Heart right ventricle (tissue), 16 donors: ENCODE measurements around the gene CD3E. TPM values are rescaled to one million over a fixed set of nuclear protein-coding genes. Genes with fewer than 3 reads are reported as not detected.

Experiments
- ATAC-seq, 8 donors: fragments of 200-7000 bp; cut with Tn5 transposase; one replicate each; pipeline ENCODE4 v1.9.1; 2020; ENCODE audit warnings: mild to moderate bottlenecking in 8 of 8, moderate library complexity in 8 of 8, moderate number of reproducible peaks in 1 of 8
- DNase-seq, 2 donors: peaks; one replicate each; pipeline ENCODE4 v3.0.0-alpha.2; 2020
- H3K27ac ChIP-seq, 10 donors: fragments of 200-600 bp; sonication (generic) in 2 of 10; one replicate each; pipeline versions ENCODE4 v1.5.0 to v1.8.0; 2020 to 2022; ENCODE audit warnings: mild to moderate bottlenecking in 3 of 10
- H3K27me3 ChIP-seq, 7 donors: fragments of 200-600 bp; one replicate each; pipeline ENCODE4 v1.8.0; 2021 to 2022; ENCODE audit warnings: mild to moderate bottlenecking in 2 of 7
- H3K36me3 ChIP-seq, 9 donors: fragments of 200-600 bp; sonication (generic) in 1 of 9; one replicate each; pipeline versions ENCODE4 v1.5.0 to v1.8.0; 2020 to 2022; ENCODE audit warnings: mild to moderate bottlenecking in 2 of 9
- H3K4me1 ChIP-seq, 9 donors: fragments of 200-600 bp; sonication (generic) in 1 of 9; one replicate each; pipeline versions ENCODE4 v1.5.0 to v1.8.0; 2020 to 2022; ENCODE audit warnings: mild to moderate bottlenecking in 4 of 9
- H3K4me3 ChIP-seq, 10 donors: fragments of 200-600 bp; sonication (generic) in 2 of 10; one replicate each; pipeline versions ENCODE4 v1.5.0 to v1.8.0; 2020 to 2022; ENCODE audit warnings: mild to moderate bottlenecking in 7 of 10, moderate library complexity in 2 of 10
- H3K9me3 ChIP-seq, 11 donors: fragments of 200-600 bp in 10 of 11; sonication (generic) in 2 of 11; one replicate each; pipeline versions ENCODE4 v1.5.0 to v1.8.0; 2013 to 2022; ENCODE audit warnings: mild to moderate bottlenecking in 2 of 11, control low read depth in 1 of 11, moderate library complexity in 1 of 11
- WGBS, 2 donors: extraction: QIAGEN DNeasy Blood & Tissue Kit; methylation state at CpG; one replicate each; pipeline ENCODE4 v1.1.7; 2013; ENCODE audit warnings: inconsistent platforms in 1 of 2; 5-methylcytosine and 5-hydroxymethylcytosine counted together
- intact Hi-C, 10 donors: fragments of 100-400 bp; cut with DNase I; formaldehyde crosslinking; loops; one replicate each; pipeline versions ENCODE4 v1.11.1 to v1.14.2; 2022
- polyA plus RNA-seq, 2 donors: library from polyadenylated mRNA; stranded (reverse); fragments of 200-250 nt; gene quantifications; one replicate each; pipeline ENCODE4 v1.2.3, GENCODE V29; 2013
- total RNA-seq, 10 donors: library from RNA; stranded (reverse); fragmentation: NEBNext Ultra II Directional in 3 of 10; extraction: Animal tissue kit (Norgen Biotek cat#: 25700) in 3 of 10; gene quantifications; one replicate each; pipeline versions ENCODE4 v1.2.1 to v1.2.4, GENCODE V29; 2021 to 2023
- TF ChIP-seq, protein P1 (sequence below), 9 donors: fragments of 200-600 bp; sonication (generic) in 2 of 9; IDR thresholded peaks; one replicate each; pipeline versions ENCODE4 v1.5.0 to v1.8.0; 2021 to 2022; ENCODE audit warnings: antibody characterized with exemption in 9 of 9, mild to moderate bottlenecking in 5 of 9, moderate library complexity in 1 of 9
- donor health status: Arrhythmogenic right ventricular cardiomyopathy.
- donor health status: ischemic (EF 13 %, LVEDD 7.1; RV severe dilation, severe dysfunction).
- donor health status: healthy with polysubstance abuse.
- donor health status: DM: no; HTN: yes; CAD: no.
- donor health status: DM: no; HTN: no; CAD: no.
- donor health status: ischemic (EF 25% LVEDD 6.9; RV normal size, moderate dysfunction).
- donor health status: ischemic (EF 25% LVEDD 5.7; RV mildly dilated, moderate dysfunction).
- donor health status: healthy.
- donor health status: DM: yes; HTN: yes; CAD: no.
- donor health status: Ischemic cardiomyopathy.
- donor health status: ischemic (EF 35%, LVEDD 5.7; RV mildly dilated, moderate dysfunction).
- donor health status: nonischemic (EF 11% LVEDD 7.7; RV severe dilation, severe dysfunction).
- donor health status: DM: yes; HTN: yes; CAD: no.
- donor health status: PGD.
- donor health status: ischemic (EF 29% LVEDD 5.4; RV normal size, mild dysfunction).
- donor health status: nonischemic (EF 23%, LVEDD 6.1; RV moderate dilation, normal function).

The CD3E gene
- total and polyA plus RNA-seq, 12 donors = 0.17 to 12.2 (median 0.59) TPM; not detected in 2

- Histone ChIP-seq H3K4me1 (peaks cover 0 to 28% (median 13%) of the 10 kb centered on the region in 9 donors), H3K9me3 (no peaks in the 10 kb centered on the region), H3K27ac (peak overlapping the region in 1 of 10 donors; percentile 47), H3K36me3 (peaks cover 0 to 14% (median 0%) of the 10 kb centered on the region in 9 donors), H3K27me3 (peaks cover 0 to 25% (median 6%) of the 10 kb centered on the region in 7 donors), H3K4me3 (peak overlapping the region in 6 of 10 donors; percentile 49 to 57 (median 50))
- ATAC-seq (no peak), DNase-seq (no peak)
- TF ChIP-seq, protein P1, sequence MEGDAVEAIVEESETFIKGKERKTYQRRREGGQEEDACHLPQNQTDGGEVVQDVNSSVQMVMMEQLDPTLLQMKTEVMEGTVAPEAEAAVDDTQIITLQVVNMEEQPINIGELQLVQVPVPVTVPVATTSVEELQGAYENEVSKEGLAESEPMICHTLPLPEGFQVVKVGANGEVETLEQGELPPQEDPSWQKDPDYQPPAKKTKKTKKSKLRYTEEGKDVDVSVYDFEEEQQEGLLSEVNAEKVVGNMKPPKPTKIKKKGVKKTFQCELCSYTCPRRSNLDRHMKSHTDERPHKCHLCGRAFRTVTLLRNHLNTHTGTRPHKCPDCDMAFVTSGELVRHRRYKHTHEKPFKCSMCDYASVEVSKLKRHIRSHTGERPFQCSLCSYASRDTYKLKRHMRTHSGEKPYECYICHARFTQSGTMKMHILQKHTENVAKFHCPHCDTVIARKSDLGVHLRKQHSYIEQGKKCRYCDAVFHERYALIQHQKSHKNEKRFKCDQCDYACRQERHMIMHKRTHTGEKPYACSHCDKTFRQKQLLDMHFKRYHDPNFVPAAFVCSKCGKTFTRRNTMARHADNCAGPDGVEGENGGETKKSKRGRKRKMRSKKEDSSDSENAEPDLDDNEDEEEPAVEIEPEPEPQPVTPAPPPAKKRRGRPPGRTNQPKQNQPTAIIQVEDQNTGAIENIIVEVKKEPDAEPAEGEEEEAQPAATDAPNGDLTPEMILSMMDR (IDR thresholded peaks at IDR 0.05) = no peak
- WGBS, 2 donors = 81 to 91% methylated on average over 4 of the region's 4 CpGs
- intact Hi-C loops = no loop called here
Measured at GRCh38 chr11:118263112-118263511, 41.4 kb upstream of the CD3E start.

- H3K27ac ChIP-seq = peak within 1 kb of the TSS in 6 of 10 donors; percentile 47 to 74 (median 62)
- H3K27me3 ChIP-seq = peaks cover 0 to 25% (median 6%) of the 10 kb centered on the region in 7 donors
- 14 to 19% methylated on average over 19 of the region's 19 CpGs for WGBS, 2 donors
- H3K4me1 ChIP-seq = peaks cover 0 to 28% (median 13%) of the 10 kb centered on the region in 9 donors
- no peaks in the 10 kb centered on the region for H3K9me3 ChIP-seq
- DNase-seq (peak in 1 of 2 donors; percentile 23), ATAC-seq (peak; percentile 42 to 86 (median 78))
- intact Hi-C loops = no loop called here
- TF ChIP-seq, protein P1 (IDR thresholded peaks at IDR 0.05) = peak in 1 of 9 donors; percentile 16
- H3K4me3 ChIP-seq = peak within 1 kb of the TSS in 9 of 10 donors; percentile 8 to 57 (median 49)
- peaks cover 0 to 14% (median 0%) of the 10 kb centered on the region in 9 donors for H3K36me3 ChIP-seq
Measured at GRCh38 chr11:118263695-118264568, 40.6 kb upstream of the CD3E start, which contains the start of gene MPZL2. MPZL2 (minus strand) TSS chr11:118264297; CDS start chr11:118264153, 144 bp downstream.

- Histone ChIP-seq H3K36me3 (peaks cover 0 to 9% (median 0%) of the 10 kb centered on the region in 9 donors), H3K4me1 (peaks cover 0 to 28% (median 13%) of the 10 kb centered on the region in 9 donors), H3K4me3 (peak overlapping the region in 7 of 10 donors; percentile 8 to 57 (median 49)), H3K27me3 (peaks cover 0 to 29% (median 6%) of the 10 kb centered on the region in 7 donors), H3K9me3 (no peaks in the 10 kb centered on the region), H3K27ac (peak overlapping the region in 6 of 10 donors; percentile 47 to 74 (median 62))
- intact Hi-C loops = no loop called here
- TF ChIP-seq, protein P1 (IDR thresholded peaks at IDR 0.05) = no peak
- 65 to 66% methylated on average over 13 of the region's 13 CpGs for whole genome bisulfite sequencing, 2 donors
- DNase-seq = no peak
- ATAC-seq = no peak
Measured at GRCh38 chr11:118264569-118265465, 39.7 kb upstream of the CD3E start.
